ENCODE data around the gene EYA2.

DNA sequence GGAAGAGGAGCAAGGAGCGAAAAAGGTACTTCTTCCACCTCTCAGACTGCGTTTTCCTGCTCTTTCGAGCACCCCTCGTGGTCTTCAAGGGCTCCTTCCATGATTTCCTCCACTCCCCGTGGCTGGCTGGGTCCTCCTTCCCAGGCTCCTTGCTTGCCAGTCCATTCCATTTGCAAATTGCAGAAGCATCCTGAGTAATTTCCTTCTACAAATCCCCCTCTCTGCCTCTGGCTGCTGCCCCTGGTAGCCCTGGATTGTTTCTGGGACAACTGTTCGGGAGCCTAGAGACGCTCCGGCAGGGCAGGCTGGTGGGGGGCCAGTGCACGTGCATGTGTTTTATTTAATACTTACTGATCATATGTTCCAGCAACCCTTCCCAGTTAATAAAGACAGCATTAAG, 288.7 kb downstream of the EYA2 start:
- TF ChIP-seq, protein P1, sequence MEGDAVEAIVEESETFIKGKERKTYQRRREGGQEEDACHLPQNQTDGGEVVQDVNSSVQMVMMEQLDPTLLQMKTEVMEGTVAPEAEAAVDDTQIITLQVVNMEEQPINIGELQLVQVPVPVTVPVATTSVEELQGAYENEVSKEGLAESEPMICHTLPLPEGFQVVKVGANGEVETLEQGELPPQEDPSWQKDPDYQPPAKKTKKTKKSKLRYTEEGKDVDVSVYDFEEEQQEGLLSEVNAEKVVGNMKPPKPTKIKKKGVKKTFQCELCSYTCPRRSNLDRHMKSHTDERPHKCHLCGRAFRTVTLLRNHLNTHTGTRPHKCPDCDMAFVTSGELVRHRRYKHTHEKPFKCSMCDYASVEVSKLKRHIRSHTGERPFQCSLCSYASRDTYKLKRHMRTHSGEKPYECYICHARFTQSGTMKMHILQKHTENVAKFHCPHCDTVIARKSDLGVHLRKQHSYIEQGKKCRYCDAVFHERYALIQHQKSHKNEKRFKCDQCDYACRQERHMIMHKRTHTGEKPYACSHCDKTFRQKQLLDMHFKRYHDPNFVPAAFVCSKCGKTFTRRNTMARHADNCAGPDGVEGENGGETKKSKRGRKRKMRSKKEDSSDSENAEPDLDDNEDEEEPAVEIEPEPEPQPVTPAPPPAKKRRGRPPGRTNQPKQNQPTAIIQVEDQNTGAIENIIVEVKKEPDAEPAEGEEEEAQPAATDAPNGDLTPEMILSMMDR (optimal IDR thresholded peaks at IDR 0.05 in 1 of 3, IDR thresholded peaks at IDR 0.05 in 1 of 3, conservative IDR thresholded peaks at IDR 0.05 in 1 of 3; ENCODE audit: extremely low read depth in 1 of 3, insufficient read depth in 2 of 3, low read length in 3 of 3) = no peak
- TF ChIP-seq EZH2 (IDR thresholded peaks at IDR 0.05; ENCODE audit: low read length) = no peak
